Neural cell (in vitro differentiated cells): ENCODE measurements around the gene ZNF784. TPM values are rescaled to one million over a fixed set of nuclear protein-coding genes. Genes with fewer than 3 reads are reported as not detected.

ENCODE experiments used
- H2AFZ ChIP-seq: fragments of 200-600, 300-800 bp; sonication (generic), shearing (Covaris generic); 2 replicates; pipeline ENCODE4 v1.6.0; 2014; ENCODE audit warnings: low read depth, mild to moderate bottlenecking, antibody characterized with exemption, low read length, moderate library complexity
- H3F3A ChIP-seq: fragments of 200-600 bp; shearing (Covaris generic); 2 replicates; pipeline ENCODE4 v1.6.1; 2016; ENCODE audit warnings: mild to moderate bottlenecking, moderate library complexity, mixed read lengths, antibody characterized with exemption, low read length; ENCODE audit not compliant: insufficient read depth, poor library complexity, severe bottlenecking
- H3K27ac ChIP-seq: fragments of 200-600, 300-800 bp; sonication (generic), shearing (Covaris generic); 2 replicates; pipeline ENCODE4 v1.5.1; 2014; ENCODE audit warnings: mild to moderate bottlenecking, low read length, moderate library complexity
- H3K27me3 ChIP-seq: fragments of 300-800, 200-600 bp; sonication (generic), shearing (Covaris generic); 2 replicates; pipeline ENCODE4 v1.6.0; 2014; ENCODE audit warnings: mild to moderate bottlenecking, low read depth, low read length, moderate library complexity; ENCODE audit not compliant: insufficient read depth
- H3K36me3 ChIP-seq: fragments of 300-800, 200-600 bp; sonication (generic), shearing (Covaris generic); 2 replicates; pipeline ENCODE4 v1.5.1; 2014; ENCODE audit warnings: mild to moderate bottlenecking, antibody characterized with exemption, low read length, moderate library complexity; ENCODE audit not compliant: insufficient read depth
- H3K4me2 ChIP-seq: fragments of 300-800, 200-600 bp; sonication (generic), shearing (Covaris generic); 2 replicates; pipeline ENCODE4 v1.6.0; 2014; ENCODE audit warnings: mild to moderate bottlenecking, low read length
- H3K4me3 ChIP-seq: fragments of 300-800, 200-600 bp; sonication (generic), shearing (Covaris generic); 2 replicates; pipeline ENCODE4 v1.5.1; 2014; ENCODE audit warnings: mild to moderate bottlenecking, low read length, moderate library complexity
- H3K79me2 ChIP-seq: fragments of 200-600 bp; shearing (Covaris generic); replicated peaks from 2 replicates; pipeline ENCODE4 v1.6.0; 2014; ENCODE audit warnings: mild to moderate bottlenecking, low read length, moderate library complexity; ENCODE audit not compliant: insufficient read depth
- H3K9ac ChIP-seq: fragments of 300-800, 200-600 bp; sonication (generic), shearing (Covaris generic); 2 replicates; pipeline ENCODE4 v1.6.1; 2016; ENCODE audit warnings: mild to moderate bottlenecking, low read length, mixed read lengths
- H3K9me2 ChIP-seq: fragments of 200-600 bp; shearing (Covaris generic); 2 replicates; pipeline ENCODE4 v1.6.1; 2016; ENCODE audit warnings: mild to moderate bottlenecking, low read length, mixed read lengths; ENCODE audit not compliant: insufficient read depth
- H3K9me3 ChIP-seq: fragments of 200-600, 300-800 bp; sonication (generic), shearing (Covaris generic); 2 replicates; pipeline ENCODE4 v1.6.1; 2016; ENCODE audit warnings: mild to moderate bottlenecking, mixed run types, low read length, moderate library complexity, mixed read lengths
- H4K20me1 ChIP-seq: fragments of 200-600 bp; shearing (Covaris generic); 2 replicates; pipeline ENCODE4 v1.6.1; 2016; ENCODE audit warnings: mild to moderate bottlenecking, mixed run types; ENCODE audit not compliant: insufficient read depth
- EP300 ChIP-seq: fragments of 450-650 bp; conservative IDR thresholded peaks from 2 replicates; pipeline ENCODE4 v1.6.1; 2014; ENCODE audit warnings: antibody characterized with exemption, mild to moderate bottlenecking, moderate library complexity; ENCODE audit not compliant: poor library complexity, severe bottlenecking
- EZH2 ChIP-seq: fragments of 200-600, 300-800 bp; shearing (Covaris generic), sonication (generic); IDR thresholded peaks from 2 replicates; pipeline ENCODE4 v1.6.1; 2014; ENCODE audit warnings: antibody characterized with exemption, low read length, borderline replicate concordance, mild to moderate bottlenecking; ENCODE audit not compliant: insufficient read depth, poor library complexity, severe bottlenecking
- MXI1 ChIP-seq: fragments of 450-650 bp; conservative IDR thresholded peaks from 2 replicates; pipeline ENCODE4 v1.6.1; 2014; ENCODE audit warnings: antibody characterized with exemption, mild to moderate bottlenecking; ENCODE audit not compliant: poor library complexity, severe bottlenecking
- POLR2AphosphoS5 ChIP-seq: IDR thresholded peaks from 2 replicates; pipeline ENCODE4 v1.6.1; 2012
- RAD21 ChIP-seq: fragments of 450-650 bp; conservative IDR thresholded peaks from 2 replicates; pipeline ENCODE4 v1.6.1; 2014; ENCODE audit warnings: antibody characterized with exemption, mild to moderate bottlenecking, moderate library complexity
- REST ChIP-seq: IDR thresholded peaks from 2 replicates; pipeline ENCODE4 v1.6.1; 2012; ENCODE audit warnings: borderline replicate concordance
- SMC3 ChIP-seq: fragments of 450-650 bp; conservative IDR thresholded peaks from 2 replicates; pipeline ENCODE4 v1.6.1; 2014; ENCODE audit warnings: antibody characterized with exemption, mild to moderate bottlenecking, moderate library complexity; ENCODE audit not compliant: poor library complexity
- TAF1 ChIP-seq: IDR thresholded peaks from 2 replicates; pipeline ENCODE4 v1.6.1; 2012; ENCODE audit warnings: low read depth
- polyA plus RNA-seq: library from polyadenylated mRNA; depleted of rRNA; stranded (reverse); fragments of >200 nt; gene quantifications from 2 replicates; pipeline ENCODE4 v1.2.3, GENCODE V29; 2014
- TF ChIP-seq, protein P1 (sequence below): fragments of 450-650 bp; IDR thresholded peaks from 2 replicates; pipeline ENCODE4 v1.5.1; 2014; ENCODE audit warnings: antibody characterized with exemption, mild to moderate bottlenecking, moderate library complexity; ENCODE audit not compliant: poor library complexity, severe bottlenecking

ZNF784 gene
- polyA plus RNA-seq, 1 donor from 2014 or later, result 10.3 TPM

DNA sequence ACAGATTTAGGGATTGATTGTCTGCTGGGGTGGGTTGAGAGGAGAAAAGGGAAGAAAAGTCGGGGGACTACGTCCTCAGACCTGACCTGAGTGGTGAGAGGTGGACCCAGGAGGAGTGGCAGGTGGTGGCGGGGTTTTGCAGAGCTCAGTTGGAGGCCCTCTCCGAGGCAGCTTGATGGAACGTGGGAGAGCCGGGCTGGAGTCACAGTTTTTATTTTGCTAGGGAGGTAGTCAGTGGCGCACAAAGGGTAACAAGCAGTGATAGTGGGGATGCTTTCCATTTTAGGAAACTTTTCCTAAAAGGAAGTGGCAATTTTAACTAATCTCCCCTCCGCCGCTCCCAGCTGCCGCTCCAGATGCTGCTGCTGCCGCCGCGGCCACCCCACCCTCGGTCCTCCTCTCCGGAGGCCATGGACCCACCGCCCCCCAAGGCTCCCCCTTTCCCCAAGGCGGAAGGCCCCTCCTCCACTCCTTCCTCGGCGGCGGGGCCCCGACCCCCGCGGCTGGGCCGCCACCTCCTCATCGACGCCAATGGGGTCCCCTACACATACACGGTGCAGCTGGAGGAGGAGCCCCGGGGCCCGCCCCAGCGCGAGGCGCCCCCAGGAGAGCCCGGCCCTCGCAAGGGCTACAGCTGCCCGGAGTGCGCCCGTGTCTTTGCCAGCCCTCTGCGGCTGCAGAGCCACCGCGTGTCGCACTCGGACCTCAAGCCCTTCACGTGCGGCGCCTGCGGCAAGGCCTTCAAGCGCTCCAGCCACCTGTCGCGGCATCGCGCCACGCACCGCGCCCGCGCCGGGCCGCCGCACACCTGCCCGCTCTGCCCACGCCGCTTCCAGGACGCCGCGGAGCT, 18.0 kb upstream of the ZNF784 start:
- Histone ChIP-seq H4K20me1 (no peaks in the 10 kb centered on the region), H3K4me3 (peak overlapping the region; percentile 78), H3K9me2 (no peaks in the 10 kb centered on the region), H3K9ac (peak overlapping the region; percentile 88), H3K27me3 (no peaks in the 10 kb centered on the region), H3K4me2 (peak overlapping the region; percentile 91), H3K27ac (no peak overlapping the region), H3K79me2 (peaks cover 32% of the 10 kb centered on the region), H3F3A (no peaks in the 10 kb centered on the region), H2AFZ (no peak overlapping the region), H3K9me3 (no peaks in the 10 kb centered on the region), H3K36me3 (no peaks in the 10 kb centered on the region)
- TF ChIP-seq EZH2 (no peak), RAD21 (no peak), REST (no peak), EP300 (no peak), TAF1 (no peak), POLR2AphosphoS5 (no peak), SMC3 (no peak), MXI1 (no peak)
- TF ChIP-seq, protein P1, sequence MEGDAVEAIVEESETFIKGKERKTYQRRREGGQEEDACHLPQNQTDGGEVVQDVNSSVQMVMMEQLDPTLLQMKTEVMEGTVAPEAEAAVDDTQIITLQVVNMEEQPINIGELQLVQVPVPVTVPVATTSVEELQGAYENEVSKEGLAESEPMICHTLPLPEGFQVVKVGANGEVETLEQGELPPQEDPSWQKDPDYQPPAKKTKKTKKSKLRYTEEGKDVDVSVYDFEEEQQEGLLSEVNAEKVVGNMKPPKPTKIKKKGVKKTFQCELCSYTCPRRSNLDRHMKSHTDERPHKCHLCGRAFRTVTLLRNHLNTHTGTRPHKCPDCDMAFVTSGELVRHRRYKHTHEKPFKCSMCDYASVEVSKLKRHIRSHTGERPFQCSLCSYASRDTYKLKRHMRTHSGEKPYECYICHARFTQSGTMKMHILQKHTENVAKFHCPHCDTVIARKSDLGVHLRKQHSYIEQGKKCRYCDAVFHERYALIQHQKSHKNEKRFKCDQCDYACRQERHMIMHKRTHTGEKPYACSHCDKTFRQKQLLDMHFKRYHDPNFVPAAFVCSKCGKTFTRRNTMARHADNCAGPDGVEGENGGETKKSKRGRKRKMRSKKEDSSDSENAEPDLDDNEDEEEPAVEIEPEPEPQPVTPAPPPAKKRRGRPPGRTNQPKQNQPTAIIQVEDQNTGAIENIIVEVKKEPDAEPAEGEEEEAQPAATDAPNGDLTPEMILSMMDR, result no peak

GRCh38 chr19:55641426-55642152, 17.2 kb upstream of the ZNF784 start:
- Histone ChIP-seq H3K9ac (peak overlapping the region; percentile 88), H3K27me3 (no peaks in the 10 kb centered on the region), H3K79me2 (peaks cover 29% of the 10 kb centered on the region), H3K36me3 (no peaks in the 10 kb centered on the region), H3K27ac (peak overlapping the region; percentile 64), H3F3A (no peaks in the 10 kb centered on the region), H2AFZ (peak overlapping the region; percentile 25), H4K20me1 (no peaks in the 10 kb centered on the region), H3K9me3 (no peaks in the 10 kb centered on the region), H3K4me3 (peak overlapping the region; percentile 78), H3K4me2 (peak overlapping the region; percentile 91), H3K9me2 (no peaks in the 10 kb centered on the region)
- no peak for TF ChIP-seq SMC3
